MCF 10A (cell line): ENCODE results near the gene TRAPPC2L. TPM values are rescaled to one million over a fixed set of nuclear protein-coding genes. Genes with fewer than 3 reads are reported as not detected.

Source experiments
- BruUV-seq: library from RNA; stranded (reverse); fragments of 400-500 nt; replicated peaks from 2 replicates; lab custom pipeline; 2021; lab: Mats Ljungman, UMichigan
- CTCF ChIA-PET: fragments of 300-600 bp; sonication (Branson Sonifier 250); formaldehyde crosslinking; extraction: SDS; loops from one replicate; lab custom pipeline; 2021; ENCODE audit warnings: antibody characterized with exemption, inconsistent platforms; lab: Yijun Ruan, JAX
- POLR2A ChIA-PET: fragments of 300-600, 350-650 bp; sonication (Branson Sonifier 250); formaldehyde crosslinking; extraction: SDS; loops from one replicate; lab custom pipeline; 2020; ENCODE audit warnings: antibody characterized with exemption, inconsistent platforms; lab: Yijun Ruan, JAX
- DNase-seq: peaks from one replicate; pipeline ENCODE4 v3.0.0-alpha.2; 2018; ENCODE audit not compliant: unreplicated experiment
- H3K27ac Mint-ChIP-seq: one replicate; pipeline ENCODE4 v1.8.0; 2022; ENCODE audit warnings: mild to moderate bottlenecking, low read depth, mixed read lengths; ENCODE audit not compliant: unreplicated experiment
- H3K27me3 Mint-ChIP-seq: one replicate; pipeline ENCODE4 v1.8.0; 2022; ENCODE audit warnings: mixed read lengths; ENCODE audit not compliant: insufficient read depth, unreplicated experiment
- H3K36me3 Mint-ChIP-seq: one replicate; pipeline ENCODE4 v1.8.0; 2022; ENCODE audit warnings: mild to moderate bottlenecking, moderate library complexity, mixed read lengths; ENCODE audit not compliant: insufficient read depth, unreplicated experiment
- H3K4me1 Mint-ChIP-seq: one replicate; pipeline ENCODE4 v1.8.0; 2022; ENCODE audit warnings: mixed read lengths; ENCODE audit not compliant: insufficient read depth, unreplicated experiment
- H3K4me3 Mint-ChIP-seq: one replicate; pipeline ENCODE4 v1.8.0; 2022; ENCODE audit warnings: mild to moderate bottlenecking, moderate library complexity, mixed read lengths; ENCODE audit not compliant: unreplicated experiment
- H3K9me3 Mint-ChIP-seq: one replicate; pipeline ENCODE4 v1.8.0; 2022; ENCODE audit warnings: mixed read lengths; ENCODE audit not compliant: unreplicated experiment
- CTCF ChIP-seq: fragments of 200-600 bp; IDR thresholded peaks from one replicate; pipeline ENCODE4 v1.8.0; 2022; ENCODE audit warnings: antibody characterized with exemption, mild to moderate bottlenecking; ENCODE audit not compliant: unreplicated experiment
- intact Hi-C: fragments of 100-400 bp; cut with micrococcal nuclease; formaldehyde crosslinking; loops from 2 replicates; pipeline ENCODE4 v1.14.1; 2022
- total RNA-seq: library from RNA; stranded (reverse); gene quantifications from 2 replicates; pipeline ENCODE4 v1.2.3, GENCODE V29; 2022

The TRAPPC2L gene
- total RNA-seq, 1 experiment from 2014 or later = 35.6 TPM

- no peaks in the 10 kb centered on the region for H3K9me3 Mint-ChIP-seq
- ChIA-PET CTCF (no interaction called here), POLR2A (interaction anchor here (0.6 to 0.7 kb wide), 3 partner anchors 9 to 391 kb away, joined by 3 to 4 read pairs (median 3); partner anchors contain the start of genes GALNS and TRAPPC2L)
- no TSS peak for BruUV-seq
- H3K36me3 Mint-ChIP-seq = peaks cover 6% of the 10 kb centered on the region
- H3K4me3 Mint-ChIP-seq = no peak overlapping the region
- no peak overlapping the region for H3K27ac Mint-ChIP-seq
- no peak for TF ChIP-seq CTCF
- intact Hi-C loops = no loop called here
- no peak for DNase-seq
- H3K4me1 Mint-ChIP-seq = no peaks in the 10 kb centered on the region
- H3K27me3 Mint-ChIP-seq = no peaks in the 10 kb centered on the region
These were observed 21.5 kb upstream of the TRAPPC2L start for GRCh38 chr16:88835383-88835782.

- Mint-ChIP-seq H3K27ac (no peak overlapping the region), H3K4me3 (no peak overlapping the region), H3K4me1 (no peaks in the 10 kb centered on the region), H3K36me3 (peaks cover 6% of the 10 kb centered on the region), H3K27me3 (no peaks in the 10 kb centered on the region), H3K9me3 (no peaks in the 10 kb centered on the region)
- POLR2A ChIA-PET = no interaction called here
- no TSS peak for BruUV-seq
- CTCF ChIA-PET = no interaction called here
- TF ChIP-seq CTCF = no peak
- no peak for DNase-seq
- intact Hi-C loops = no loop called here
These were observed 21.1 kb upstream of the TRAPPC2L start for GRCh38 chr16:88835818-88836217.

GRCh38 chr16:88836791-88837190 is 20.1 kb upstream of the TRAPPC2L start:
- ChIA-PET POLR2A (no interaction called here), CTCF (no interaction called here)
- no peaks in the 10 kb centered on the region for H3K4me1 Mint-ChIP-seq
- peaks cover 3% of the 10 kb centered on the region for H3K36me3 Mint-ChIP-seq
- no TSS peak for BruUV-seq
- intact Hi-C loops = no loop called here
- H3K27ac Mint-ChIP-seq = no peak overlapping the region
- no peak for DNase-seq
- TF ChIP-seq CTCF = no peak
- no peaks in the 10 kb centered on the region for H3K27me3 Mint-ChIP-seq
- no peaks in the 10 kb centered on the region for H3K9me3 Mint-ChIP-seq
- no peak overlapping the region for H3K4me3 Mint-ChIP-seq

GRCh38 chr16:88837806-88838205 is 19.1 kb upstream of the TRAPPC2L start:
- ChIA-PET POLR2A (no interaction called here), CTCF (interaction anchor here (0.6 kb wide), 1 partner anchor 60 kb away, joined by 4 read pairs; no protein-coding TSS in a partner anchor)
- intact Hi-C loops = no loop called here
- no peak overlapping the region for H3K27ac Mint-ChIP-seq
- no peak for TF ChIP-seq CTCF
- no peaks in the 10 kb centered on the region for H3K4me1 Mint-ChIP-seq
- no peaks in the 10 kb centered on the region for H3K27me3 Mint-ChIP-seq
- H3K9me3 Mint-ChIP-seq = no peaks in the 10 kb centered on the region
- H3K4me3 Mint-ChIP-seq = no peak overlapping the region
- peaks cover 6% of the 10 kb centered on the region for H3K36me3 Mint-ChIP-seq
- no TSS peak for BruUV-seq
- no peak for DNase-seq
